Measurements from ENCODE around the gene MUS81. TPM values are rescaled to one million over a fixed set of nuclear protein-coding genes. Genes with fewer than 3 reads are reported as not detected.

MUS81 gene
- total and polyA plus RNA-seq, 10 of the 15 experiments (the other 5 are each of a cell fraction or from before 2014, with no cell fraction given): 11.8 to 76.1 (median 48.4) TPM

- peak within 1 kb of the TSS; percentile 99 for H3K4me2 ChIP-seq (ENCODE audit: control insufficient read depth, insufficient read depth)
- peak within 1 kb of the TSS; percentile 98 for H3K4me3 ChIP-seq
- in situ Hi-C loops (cut with MboI) (no loop called here), intact Hi-C loops (cut with micrococcal nuclease; ENCODE audit: unreplicated experiment) (loop anchor here (5.0 to 10.0 kb wide), 2 partner anchors 37 to 244 kb away; no protein-coding TSS in a partner anchor)
- BruUV-seq (replicated peaks): no TSS peak
- peaks cover 55% of the 10 kb centered on the region for H3K79me2 ChIP-seq (ENCODE audit: control insufficient read depth, insufficient read depth, low read length)
- peak; percentile 65 for ATAC-seq
- ChIA-PET CTCF (interaction anchor here (0.8 to 11.0 kb wide), 30 partner anchors 9 to 303 kb away, joined by 3 to 167 read pairs (median 4); partner anchors contain the start of genes BANF1, CFL1, FOSL1 and MUS81), RAD21 (ENCODE audit: unreplicated experiment) (interaction anchor here (0.7 to 8.0 kb wide), 25 partner anchors 8 to 590 kb away, joined by 3 to 76 read pairs (median 5); partner anchors contain the start of genes BANF1, CFL1, DPP3 and EIF1AD), POLR2A (interaction anchor here (0.5 to 7.4 kb wide), 45 partner anchors 7 to 1463 kb away, joined by 3 to 155 read pairs (median 4); partner anchors contain the start of genes AP5B1, BANF1, CFL1 and EIF1AD), SMC1A (ENCODE audit: uncharacterized antibody, unreplicated experiment) (interaction anchor here (0.7 to 6.7 kb wide), 24 partner anchors 10 to 275 kb away, joined by 3 to 52 read pairs (median 4); partner anchors contain the start of genes CFL1, FOSL1, MUS81 and PCNX3)
- no peaks in the 10 kb centered on the region for H4K20me1 ChIP-seq (ENCODE audit: control insufficient read depth, insufficient read depth)
- peak within 1 kb of the TSS; percentile 90 for H3K27ac ChIP-seq (ENCODE audit: control insufficient read depth, insufficient read depth)
- H3K9me3 ChIP-seq (replicated peaks; ENCODE audit: control insufficient read depth, insufficient read depth, low read length): no peaks in the 10 kb centered on the region
- peak within 1 kb of the TSS; percentile 94 for H3K9ac ChIP-seq (ENCODE audit: control insufficient read depth, insufficient read depth, low read length)
- peak; percentile 77 for DNase-seq (ENCODE audit: low read depth, low spot score)
- no peaks in the 10 kb centered on the region for H3K27me3 ChIP-seq (replicated peaks in 1 of 2; ENCODE audit: control insufficient read depth in 2 of 2, insufficient read depth in 2 of 2, low read length in 1 of 2)
- FAIRE-seq: peak; percentile 64
- WGBS (ENCODE audit: insufficient coverage, insufficient replicate concordance, low lambda C conversion rate, missing lambda C conversion rate): under 1% methylated on average over 91 of the region's 94 CpGs
- H2AFZ ChIP-seq (ENCODE audit: control insufficient read depth, low read depth, low read length): peak within 1 kb of the TSS; percentile 53
- H3K4me1 ChIP-seq (ENCODE audit: control insufficient read depth, insufficient read depth, low read length): peaks cover 29% of the 10 kb centered on the region
- peaks cover 0 to 9% of the 10 kb centered on the region in 2 experiments; a peak in 2 of 4 replicates for H3K36me3 ChIP-seq (ENCODE audit: control insufficient read depth in 2 of 2, insufficient read depth in 2 of 2, low read length in 1 of 2)
- peak; percentile 92 for TF ChIP-seq ZNF687 (IDR thresholded peaks at IDR 0.05)
- TF ChIP-seq ETV6 (conservative IDR thresholded peaks at IDR 0.05 in 1 of 2, IDR thresholded peaks at IDR 0.05 in 1 of 2; ENCODE audit: borderline replicate concordance in 1 of 2, low read depth in 1 of 2): 0 out of 4 replicates have a peak, but pooled peaks of 1 of the 2 experiments have one; percentile 54
- peak; percentile 32; the same call in 1 of the 2 replicates for TF ChIP-seq ZSCAN29 (IDR thresholded peaks at IDR 0.05)
- TF ChIP-seq ZNF592 (IDR thresholded peaks at IDR 0.05): peak; percentile 91
- TF ChIP-seq POLR2AphosphoS5 (IDR thresholded peaks at IDR 0.05; ENCODE audit: low read length): peak; percentile 90
- peak; percentile 81; the same call in 1 of the 2 replicates for TF ChIP-seq TCF3 (IDR thresholded peaks at IDR 0.05; ENCODE audit: borderline replicate concordance, insufficient read depth, low read depth, low read length)
- TF ChIP-seq RELB (IDR thresholded peaks at IDR 0.05; ENCODE audit: low read depth): no peak
- peak; percentile 79 for TF ChIP-seq DPF2 (IDR thresholded peaks at IDR 0.05)
- peak; percentile 90 for TF ChIP-seq SMARCA5 (IDR thresholded peaks at IDR 0.05)
- TF ChIP-seq SREBF1 (IDR thresholded peaks at IDR 0.05; ENCODE audit: low read length): no peak
Measured at GRCh38 chr11:65890324-65891218, 30.3 kb downstream of the MUS81 start, which contains the start of gene CCDC85B. CCDC85B (plus strand) TSS chr11:65890673; CDS start chr11:65890784, 111 bp downstream.
